HCT116 (cell line): ENCODE results near the gene RNU6-9. TPM values are rescaled to one million over a fixed set of nuclear protein-coding genes. Genes with fewer than 3 reads are reported as not detected.

Experiments used
- ATAC-seq: fragments of 200-7000 bp; cut with Tn5 transposase; 2 replicates; pipeline ENCODE4 v1.9.1; 2020; ENCODE audit warnings: mild to moderate bottlenecking, moderate library complexity
- BruUV-seq: library from RNA; stranded (reverse); fragments of 400-500 nt; replicated peaks from 2 replicates; lab custom pipeline; 2021; lab: Mats Ljungman, UMichigan
- CTCF ChIA-PET: fragments of 300-600 bp; sonication (Branson Sonifier 250); formaldehyde crosslinking; loops from one replicate; lab custom pipeline; 2021; ENCODE audit warnings: antibody characterized with exemption; lab: Charles Lee
- POLR2A ChIA-PET: fragments of 300-600, 350-600 bp; sonication (Branson Sonifier 250); formaldehyde crosslinking; loops from one replicate; lab custom pipeline; 2021; ENCODE audit warnings: antibody characterized with exemption; lab: Charles Lee
- RAD21 ChIA-PET, 2 experiments: fragments of 300-600 bp; sonication (Branson Sonifier 250); formaldehyde crosslinking; loops; one replicate each; lab custom pipeline; 2023; ENCODE audit warnings: low total read pairs in 2 of 2; ENCODE audit not compliant: uncharacterized antibody in 2 of 2, unreplicated experiment in 2 of 2, low non-redundant PET in 1 of 2; lab: Charles Lee
- DNase-seq: peaks from one replicate; pipeline ENCODE4 v3.0.0-alpha.2; 2010; ENCODE audit warnings: low read depth, low spot score
- H2AFZ ChIP-seq: fragments of 200-600 bp; shearing (Covaris generic), sonication (generic); 2 replicates; pipeline ENCODE4 v1.6.1; 2017; ENCODE audit warnings: low read depth, mixed run types, mixed read lengths, antibody characterized with exemption, low read length; ENCODE audit not compliant: poor library complexity, severe bottlenecking
- H3K27ac ChIP-seq: 2 replicates; pipeline ENCODE4 v1.5.1; 2012; ENCODE audit warnings: low read depth, low read length
- H3K27me3 ChIP-seq: fragments of 200-600 bp; sonication (generic); 2 replicates; pipeline ENCODE4 v1.6.1; 2016; ENCODE audit warnings: mixed run types, low read length, mixed read lengths; ENCODE audit not compliant: insufficient read depth
- H3K36me3 ChIP-seq, 2 experiments: fragments of 200-500 bp in 1 of 2; fragments of 200-600 bp in 1 of 2; sonication (Bioruptor generic) in 1 of 2; sonication (generic) in 1 of 2; 2 replicates each; pipeline versions ENCODE4 v1.5.1 to v1.6.1; 2014 to 2016; ENCODE audit warnings: low read length in 2 of 2, inconsistent platforms in 1 of 2, mixed read lengths in 1 of 2, mixed run types in 1 of 2; ENCODE audit not compliant: insufficient read depth in 2 of 2, control insufficient read depth in 1 of 2
- H3K4me1 ChIP-seq, 2 experiments: fragments of 200-600 bp in 1 of 2; sonication (generic) in 1 of 2; 2 replicates each; pipeline versions ENCODE4 v1.5.1 to v1.6.1; 2012 to 2017; ENCODE audit warnings: low read length in 2 of 2, inconsistent platforms in 1 of 2, mild to moderate bottlenecking in 1 of 2, mixed read lengths in 1 of 2, mixed run types in 1 of 2, moderate library complexity in 1 of 2; ENCODE audit not compliant: insufficient read depth in 2 of 2, control insufficient read depth in 1 of 2
- H3K4me2 ChIP-seq: fragments of 200-600 bp; sonication (generic); 2 replicates; pipeline ENCODE4 v1.6.1; 2017; ENCODE audit warnings: mixed run types, low read length, mixed read lengths
- H3K4me3 ChIP-seq, 2 experiments: fragments of 200-600 bp in 1 of 2; sonication (generic) in 1 of 2; replicated peaks in 1 of 2; 2 replicates each; pipeline ENCODE4 v1.5.1; 2011 to 2016; ENCODE audit warnings: low read length in 2 of 2, control low read depth in 1 of 2, low read depth in 1 of 2, mild to moderate bottlenecking in 1 of 2, mixed read lengths in 1 of 2, mixed run types in 1 of 2
- H3K79me2 ChIP-seq: fragments of 200-600 bp; sonication (generic); 2 replicates; pipeline ENCODE4 v1.6.1; 2017; ENCODE audit warnings: mild to moderate bottlenecking, mixed run types, low read length, moderate library complexity, mixed read lengths; ENCODE audit not compliant: insufficient read depth
- H3K9ac ChIP-seq: fragments of 200-600 bp; sonication (generic); 2 replicates; pipeline ENCODE4 v1.6.1; 2016; ENCODE audit warnings: low read length, mixed read lengths
- H3K9me2 ChIP-seq: fragments of 200-600 bp; sonication (generic), shearing (Covaris generic); 2 replicates; pipeline ENCODE4 v1.6.1; 2017; ENCODE audit warnings: mixed run types, mild to moderate bottlenecking, moderate library complexity; ENCODE audit not compliant: insufficient read depth
- H3K9me3 ChIP-seq, 2 experiments: fragments of 200-500 bp in 1 of 2; fragments of 200-600 bp in 1 of 2; sonication (Bioruptor generic) in 1 of 2; sonication (generic) in 1 of 2; 2 replicates each; pipeline ENCODE4 v1.6.1; 2014 to 2017; ENCODE audit warnings: low read length in 2 of 2, mixed read lengths in 2 of 2, inconsistent platforms in 1 of 2, low read depth in 1 of 2, mild to moderate bottlenecking in 1 of 2, mixed run types in 1 of 2, moderate library complexity in 1 of 2; ENCODE audit not compliant: control insufficient read depth in 1 of 2, insufficient read depth in 1 of 2
- H4K20me1 ChIP-seq: fragments of 200-600 bp; sonication (generic), shearing (Covaris generic); 2 replicates; pipeline ENCODE4 v1.6.1; 2017; ENCODE audit warnings: mixed run types, mild to moderate bottlenecking, moderate library complexity; ENCODE audit not compliant: insufficient read depth
- CBX3 ChIP-seq: IDR thresholded peaks from 2 replicates; pipeline ENCODE4 v1.6.1; 2012; ENCODE audit warnings: low read depth
- CEBPB ChIP-seq: IDR thresholded peaks from 2 replicates; pipeline ENCODE4 v1.6.1; 2012; ENCODE audit warnings: low read depth
- CTCF ChIP-seq, 3 experiments: fragments of 200-600 bp in 1 of 3; sonication (generic) in 1 of 3; IDR thresholded peaks in 2 of 3; conservative IDR thresholded peaks in 1 of 3; 2 replicates each; pipeline ENCODE4 v1.5.1; 2012 to 2017; ENCODE audit warnings: low read depth in 2 of 3, low read length in 2 of 3, antibody characterized with exemption in 1 of 3, borderline replicate concordance in 1 of 3, control low read depth in 1 of 3, mild to moderate bottlenecking in 1 of 3, mixed read lengths in 1 of 3, mixed run types in 1 of 3, moderate library complexity in 1 of 3; ENCODE audit not compliant: insufficient read depth in 1 of 3
- ELF1 ChIP-seq: IDR thresholded peaks from 2 replicates; pipeline ENCODE4 v1.6.1; 2012; ENCODE audit warnings: low read depth, borderline replicate concordance
- EZH2 ChIP-seq: fragments of 200-600 bp; sonication (generic); IDR thresholded peaks from 2 replicates; pipeline ENCODE4 v1.6.1; 2017; ENCODE audit warnings: antibody characterized with exemption, mixed run types
- EZH2phosphoT487 ChIP-seq: fragments of 200-600 bp; IDR thresholded peaks from 2 replicates; pipeline ENCODE4 v1.6.1; 2018; ENCODE audit warnings: antibody characterized with exemption, borderline replicate concordance
- FOSL1 ChIP-seq: IDR thresholded peaks from 2 replicates; pipeline ENCODE4 v1.6.1; 2012; ENCODE audit warnings: low read depth
- JUND ChIP-seq: IDR thresholded peaks from 2 replicates; pipeline ENCODE4 v1.6.1; 2012
- MAX ChIP-seq: IDR thresholded peaks from 2 replicates; pipeline ENCODE4 v1.6.1; 2012
- POLR2A ChIP-seq: IDR thresholded peaks from 2 replicates; pipeline ENCODE4 v1.7.0; 2011; ENCODE audit warnings: borderline replicate concordance; ENCODE audit not compliant: insufficient read depth, insufficient read length; ENCODE audit errors: extremely low read depth
- POLR2AphosphoS5 ChIP-seq: IDR thresholded peaks from 2 replicates; pipeline ENCODE4 v1.6.1; 2011; ENCODE audit warnings: mild to moderate bottlenecking, low read depth, low read length, moderate library complexity
- RAD21 ChIP-seq: IDR thresholded peaks from 2 replicates; pipeline ENCODE4 v1.6.1; 2012; ENCODE audit warnings: low read depth, mild to moderate bottlenecking
- REST ChIP-seq: IDR thresholded peaks from 2 replicates; pipeline ENCODE4 v1.6.1; 2012; ENCODE audit warnings: low read depth
- SRF ChIP-seq: IDR thresholded peaks from 2 replicates; pipeline ENCODE4 v1.6.1; 2012; ENCODE audit warnings: low read depth
- TCF7L2 ChIP-seq: IDR thresholded peaks from 2 replicates; pipeline ENCODE4 v1.7.0; 2011; ENCODE audit warnings: borderline replicate concordance, inconsistent platforms; ENCODE audit not compliant: insufficient read depth, insufficient read length; ENCODE audit errors: extremely low read depth
- YY1 ChIP-seq: IDR thresholded peaks from 2 replicates; pipeline ENCODE4 v1.6.1; 2011; ENCODE audit warnings: low read length, low read depth, moderate library complexity, mild to moderate bottlenecking; ENCODE audit not compliant: insufficient replicate concordance; ENCODE audit errors: extremely low read depth
- ZNF274 ChIP-seq: fragments of 200-500 bp; sonication (Bioruptor generic); IDR thresholded peaks from 2 replicates; pipeline ENCODE4 v1.6.1; 2014; ENCODE audit warnings: mild to moderate bottlenecking, low read depth, low read length, inconsistent platforms
- intact Hi-C: fragments of 100-400 bp; cut with micrococcal nuclease; formaldehyde crosslinking; loops from 2 replicates; pipeline ENCODE4 v1.10.0; 2022
- total RNA-seq: library from RNA; stranded (reverse); gene quantifications from one replicate; pipeline ENCODE4 v1.2.1, GENCODE V29; 2021; ENCODE audit not compliant: unreplicated experiment

RNU6-9 gene
- total RNA-seq, 1 experiment from 2014 or later, result not detected

- Histone ChIP-seq H3K4me2 (no peak overlapping the region), H3K9me2 (no peaks in the 10 kb centered on the region), H3K79me2 (peaks cover 8% of the 10 kb centered on the region; the same call in 1 of the 2 replicates), H4K20me1 (no peaks in the 10 kb centered on the region), H3K36me3 (peaks cover 9 to 26% of the 10 kb centered on the region in 2 experiments; a peak in 3 of 4 replicates), H3K27ac (no peak overlapping the region), H2AFZ (no peak overlapping the region), H3K9ac (no peak overlapping the region), H3K27me3 (no peaks in the 10 kb centered on the region), H3K9me3 (no peaks in the 10 kb centered on the region), H3K4me1 (peaks cover 20 to 25% of the 10 kb centered on the region in 2 experiments), H3K4me3 (no peak overlapping the region)
- CTCF ChIA-PET, result no interaction called here
- no peak for DNase-seq
- TF ChIP-seq ELF1 (no peak), POLR2AphosphoS5 (no peak), FOSL1 (no peak), MAX (no peak), EZH2 (no peak), CEBPB (no peak), YY1 (no peak), TCF7L2 (no peak), REST (no peak), JUND (no peak), RAD21 (no peak), ZNF274 (no peak), SRF (no peak), EZH2phosphoT487 (no peak), CBX3 (no peak), CTCF (IDR thresholded peaks at IDR 0.05 in 2 of 3, conservative IDR thresholded peaks at IDR 0.05 in 1 of 3; ENCODE audit: borderline replicate concordance in 1 of 3, insufficient read depth in 1 of 3, low read depth in 2 of 3, low read length in 2 of 3) (no peak), POLR2A (no peak)
- no peak for ATAC-seq
- POLR2A ChIA-PET, result no interaction called here
- RAD21 ChIA-PET, result no interaction called here
- BruUV-seq, result no TSS peak
- intact Hi-C loops, result no loop called here
These were observed 6.2 kb upstream of the RNU6-9 start for GRCh38 chr19:887072-887471.
